ENCODE measurements around the gene CES2.

DNA sequence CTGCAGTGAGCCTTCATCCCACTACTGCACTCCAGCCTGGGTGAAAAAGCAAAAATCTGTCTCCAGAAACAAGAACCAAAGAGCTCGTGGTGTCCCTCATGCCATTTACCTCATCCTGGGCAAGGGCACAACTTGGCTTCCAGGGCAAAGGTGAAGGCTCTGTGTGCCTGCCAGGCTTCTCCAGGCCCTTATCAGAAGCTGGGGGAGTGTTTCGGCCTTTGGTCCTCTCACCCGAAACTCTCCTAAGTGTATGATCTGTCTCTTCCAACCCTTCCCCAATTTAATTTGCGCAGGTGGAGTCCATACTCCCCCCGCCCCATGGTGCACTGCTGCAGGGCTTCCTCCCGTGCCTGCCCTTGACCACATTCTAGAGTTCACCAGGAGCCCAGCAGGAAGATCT, 1.1 kb downstream of the CES2 start:
- TF ChIP-seq, protein P1, sequence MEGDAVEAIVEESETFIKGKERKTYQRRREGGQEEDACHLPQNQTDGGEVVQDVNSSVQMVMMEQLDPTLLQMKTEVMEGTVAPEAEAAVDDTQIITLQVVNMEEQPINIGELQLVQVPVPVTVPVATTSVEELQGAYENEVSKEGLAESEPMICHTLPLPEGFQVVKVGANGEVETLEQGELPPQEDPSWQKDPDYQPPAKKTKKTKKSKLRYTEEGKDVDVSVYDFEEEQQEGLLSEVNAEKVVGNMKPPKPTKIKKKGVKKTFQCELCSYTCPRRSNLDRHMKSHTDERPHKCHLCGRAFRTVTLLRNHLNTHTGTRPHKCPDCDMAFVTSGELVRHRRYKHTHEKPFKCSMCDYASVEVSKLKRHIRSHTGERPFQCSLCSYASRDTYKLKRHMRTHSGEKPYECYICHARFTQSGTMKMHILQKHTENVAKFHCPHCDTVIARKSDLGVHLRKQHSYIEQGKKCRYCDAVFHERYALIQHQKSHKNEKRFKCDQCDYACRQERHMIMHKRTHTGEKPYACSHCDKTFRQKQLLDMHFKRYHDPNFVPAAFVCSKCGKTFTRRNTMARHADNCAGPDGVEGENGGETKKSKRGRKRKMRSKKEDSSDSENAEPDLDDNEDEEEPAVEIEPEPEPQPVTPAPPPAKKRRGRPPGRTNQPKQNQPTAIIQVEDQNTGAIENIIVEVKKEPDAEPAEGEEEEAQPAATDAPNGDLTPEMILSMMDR (IDR thresholded peaks at IDR 0.05; ENCODE audit: low read depth, low read length) = no peak
- TF ChIP-seq EZH2phosphoT487 (IDR thresholded peaks at IDR 0.05; ENCODE audit: low read depth) = no peak
